AG09309 (cell line): ENCODE results near the gene IRAK3.
"Not testable (repeated sequence)": the region's sequence is repeated elsewhere in the genome, so short reads cannot be mapped to it uniquely, and the experiment has no call there.

Experiments used
- DNase-seq: peaks from one replicate; pipeline ENCODE4 v3.0.0-alpha.2; 2010; ENCODE audit warnings: low read depth
- H3K4me3 ChIP-seq: 2 replicates; pipeline ENCODE4 v1.5.1; 2011; ENCODE audit warnings: mild to moderate bottlenecking, low read depth, low read length, moderate library complexity; ENCODE audit not compliant: control insufficient read depth
- CTCF ChIP-seq: IDR thresholded peaks from 2 replicates; pipeline ENCODE4 v1.5.1; 2011; ENCODE audit warnings: mild to moderate bottlenecking, low read depth, low read length, inconsistent platforms; ENCODE audit not compliant: insufficient read depth, control insufficient read depth; ENCODE audit errors: missing control alignments

IRAK3 gene

GRCh38 chr12:66169221-66170170 lies 19.5 kb upstream of the IRAK3 start, which contains the start of gene TMBIM4:
Gene TMBIM4, minus strand, starts transcription at chr12:66169996. Its CDS starts 45 bp downstream, at chr12:66169951.
- peak within 1 kb of the TSS; percentile 79 for H3K4me3 ChIP-seq
- TF ChIP-seq CTCF, result peak; percentile 55

GRCh38 chr12:66170606-66171005 lies 18.4 kb upstream of the IRAK3 start:
- no peak for DNase-seq
- TF ChIP-seq CTCF, result no peak
- peak overlapping the region; percentile 79 for H3K4me3 ChIP-seq

More at GRCh38 chr12:66169221-66170170, 19.5 kb upstream of the IRAK3 start, which contains the start of gene TMBIM4:
- DNase-seq, result peak; percentile 77

DNA sequence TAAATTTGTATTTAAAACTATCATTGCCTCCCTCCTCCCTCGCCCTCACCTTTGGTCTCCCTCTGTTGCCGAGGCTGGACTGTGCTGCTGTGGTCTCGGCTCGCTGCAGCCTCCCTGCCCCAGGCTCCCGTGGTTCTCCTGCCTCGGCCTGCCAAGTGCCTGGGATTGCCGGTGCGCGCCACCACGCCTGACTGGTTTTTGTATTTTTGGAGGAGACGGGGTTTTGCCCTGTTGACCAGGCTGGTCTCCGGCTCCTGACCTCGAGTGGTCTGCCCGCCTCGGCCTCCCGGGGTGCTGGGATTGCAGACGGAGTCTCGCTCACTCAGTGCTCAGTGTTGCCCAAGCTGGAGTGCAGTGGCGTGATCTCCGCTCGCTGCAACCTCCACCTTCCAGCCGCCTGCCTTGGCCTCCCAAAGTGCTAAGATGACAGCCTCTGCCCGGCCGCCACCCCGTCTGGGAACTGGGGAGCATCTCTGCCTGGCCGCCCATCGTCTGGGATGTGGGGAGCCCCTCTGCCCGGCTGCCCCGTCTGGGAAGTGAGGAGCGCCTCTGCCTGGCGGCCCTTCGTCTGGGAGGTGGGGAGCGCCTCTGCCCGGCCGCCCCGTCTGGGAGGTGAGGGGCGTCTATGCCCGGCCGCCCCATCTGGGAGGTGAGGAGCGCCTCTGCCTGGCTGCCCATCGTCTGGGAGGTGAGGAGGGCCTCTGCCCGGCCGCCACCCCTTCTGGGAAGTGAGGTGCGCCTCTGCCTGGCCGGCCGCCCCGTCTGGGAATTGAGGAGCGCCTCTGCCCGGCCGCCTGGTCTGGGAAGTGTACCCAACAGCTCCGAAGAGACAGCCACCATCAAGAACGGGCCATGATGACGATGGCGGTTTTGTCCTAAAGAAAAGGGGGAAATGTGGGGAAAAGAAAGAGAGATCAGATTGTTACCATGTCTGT lies 14.4 kb upstream of the IRAK3 start:
- not testable (repeated sequence) for H3K4me3 ChIP-seq, DNase-seq

GRCh38 chr12:66176105-66176900 lies 12.7 kb upstream of the IRAK3 start:
- TF ChIP-seq CTCF, result no peak
- H3K4me3 ChIP-seq, result no peak overlapping the region
- no peak for DNase-seq

DNA sequence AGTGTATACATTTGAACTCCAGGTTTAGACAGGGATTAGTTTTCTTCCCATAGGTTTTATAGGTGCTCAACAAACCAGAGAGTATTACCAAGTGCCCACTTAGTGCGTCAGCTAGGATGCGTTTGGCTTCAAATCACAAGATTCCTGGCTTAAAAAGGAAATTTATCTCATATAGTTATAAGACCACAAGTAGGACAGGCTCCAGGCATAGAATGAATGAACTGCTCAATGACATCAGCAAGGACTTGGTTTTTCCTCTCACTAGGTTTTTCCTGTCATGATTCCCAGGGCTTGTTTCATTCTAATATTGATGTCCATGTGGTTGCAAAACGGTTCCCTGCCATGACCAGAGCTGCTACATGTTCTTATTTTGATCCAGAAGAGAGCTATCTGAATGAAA lies 6.1 kb upstream of the IRAK3 start:
- H3K4me3 ChIP-seq, result no peak overlapping the region
- no peak for TF ChIP-seq CTCF
- DNase-seq, result no peak

GRCh38 chr12:66184822-66185221 lies 4.2 kb upstream of the IRAK3 start:
- not testable (repeated sequence) for DNase-seq, H3K4me3 ChIP-seq

- no peak for TF ChIP-seq CTCF
- no peak for DNase-seq
- no peak overlapping the region for H3K4me3 ChIP-seq
These were observed 2.0 kb upstream of the IRAK3 start for GRCh38 chr12:66187036-66187435.
